GM18499 (cell line): Measurements from ENCODE around the gene PCIF1.
"Not testable (repeated sequence)": the region's sequence is repeated elsewhere in the genome, so short reads cannot be mapped to it uniquely, and the experiment has no call there.

ENCODE experiments used
- ATAC-seq: cut with Tn5 transposase; IDR thresholded peaks from one replicate; pipeline ENCODE4 v1.9.1; 2021; ENCODE audit warnings: moderate number of reproducible peaks; ENCODE audit not compliant: insufficient read depth, unreplicated experiment

PCIF1 gene

DNA sequence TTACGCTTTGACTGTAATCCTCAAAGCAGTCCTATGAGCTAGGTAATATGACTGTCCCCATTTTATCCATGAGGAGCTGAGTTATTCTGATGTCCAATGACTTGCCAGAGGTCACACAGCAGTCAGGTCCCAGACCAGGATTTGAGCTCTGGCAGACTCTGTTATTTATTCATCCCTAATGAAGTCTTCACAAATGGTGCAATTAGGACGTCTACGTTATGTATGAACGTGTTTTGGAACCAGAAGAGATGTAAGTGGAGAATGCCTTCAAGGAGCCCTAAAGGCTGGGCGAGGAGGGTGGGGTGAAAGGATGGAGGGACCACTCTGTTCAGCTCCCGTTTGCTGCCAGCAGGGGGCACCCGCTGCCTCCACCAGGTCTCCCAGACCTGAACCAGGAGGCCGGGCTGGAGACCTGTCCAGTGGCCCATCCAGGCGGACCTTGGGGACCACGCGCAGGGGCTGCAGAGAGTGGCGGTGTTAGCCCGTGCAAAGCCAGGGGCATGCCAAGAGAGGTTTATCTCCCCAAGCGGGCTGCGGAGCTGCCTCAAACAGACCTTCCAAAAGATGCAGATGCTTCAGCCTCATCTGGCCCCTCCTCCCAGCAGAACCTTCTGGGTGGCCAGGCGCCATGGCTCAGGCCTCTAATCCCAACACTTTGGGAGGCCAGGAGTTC, 52.8 kb downstream of the PCIF1 start:
- ATAC-seq = no peak

DNA sequence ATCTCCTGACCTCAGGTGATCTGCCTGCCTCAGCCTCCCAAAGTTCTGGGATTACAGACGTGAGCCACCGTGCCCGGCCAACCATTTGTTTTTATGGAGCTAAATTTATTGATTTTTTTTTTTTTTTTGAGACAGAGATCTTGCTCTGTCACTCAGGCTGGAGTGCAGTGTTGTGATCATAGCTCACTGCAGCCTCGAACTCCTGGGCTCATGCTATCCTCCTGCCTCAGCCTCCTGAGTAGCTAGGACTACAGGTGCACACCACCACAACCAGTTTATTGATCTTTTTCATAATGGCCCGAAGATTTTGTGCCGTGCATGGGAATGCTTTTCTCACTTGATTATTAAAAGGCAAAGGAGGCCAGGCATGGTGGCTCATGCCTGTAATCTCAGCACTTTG, 54.3 kb downstream of the PCIF1 start:
- not testable (repeated sequence) for ATAC-seq

DNA sequence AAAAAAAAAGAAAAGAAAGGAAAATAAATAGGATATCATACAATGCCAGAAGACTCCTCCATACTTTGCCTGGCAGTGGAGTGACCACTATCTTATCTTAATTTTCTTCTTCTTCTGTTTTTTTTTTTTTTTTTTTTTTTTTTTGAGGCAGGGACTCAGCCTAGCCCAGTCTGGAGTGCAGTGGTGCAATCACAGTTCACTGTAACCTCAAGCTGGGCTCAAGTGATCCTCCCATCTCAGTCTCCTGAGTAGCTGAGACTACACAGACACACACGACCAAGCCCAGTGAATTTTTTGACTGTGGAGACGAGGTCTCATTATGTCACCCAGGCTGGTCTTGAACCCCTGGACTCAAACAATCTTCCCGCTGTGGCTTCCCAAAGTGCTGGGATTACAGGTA, 57.1 kb downstream of the PCIF1 start:
- no peak for ATAC-seq

DNA sequence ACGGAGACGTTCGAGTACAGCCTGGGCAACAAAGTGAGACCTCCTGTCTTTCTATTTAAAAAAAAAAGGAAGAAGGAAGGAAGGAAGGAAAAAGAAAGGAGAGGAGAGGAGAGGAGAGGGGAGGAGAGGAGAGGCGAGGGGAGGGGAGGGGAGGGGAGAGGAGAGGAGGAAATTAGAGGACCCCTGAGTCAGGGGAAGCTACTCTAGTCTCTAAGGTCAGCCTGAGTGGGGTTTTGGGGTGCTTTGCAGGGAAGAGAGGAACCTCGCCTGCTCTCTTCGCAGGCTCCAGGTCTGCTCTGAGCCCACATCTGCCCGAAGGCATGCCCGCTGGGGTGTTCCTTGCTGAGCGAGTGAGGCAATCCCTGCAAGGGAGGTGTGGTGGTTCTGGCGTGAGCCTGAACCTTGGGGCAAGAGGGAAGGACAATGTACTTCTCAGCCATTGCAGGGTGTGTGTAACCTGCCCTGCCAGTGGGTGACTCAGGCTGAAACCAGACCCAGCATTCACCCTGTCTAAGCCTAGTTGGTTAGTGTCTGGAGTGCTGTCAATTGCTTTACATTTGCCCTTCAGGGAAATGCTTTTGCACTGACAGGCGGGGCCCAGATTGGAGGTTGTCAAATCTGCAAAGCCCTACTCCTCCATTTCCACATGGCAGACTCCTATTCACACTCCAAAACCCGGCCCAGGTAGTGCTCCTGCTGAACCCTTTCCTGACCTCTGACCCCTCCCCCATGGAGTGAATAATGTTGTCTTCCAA, 58.9 kb downstream of the PCIF1 start:
- ATAC-seq = no peak

DNA sequence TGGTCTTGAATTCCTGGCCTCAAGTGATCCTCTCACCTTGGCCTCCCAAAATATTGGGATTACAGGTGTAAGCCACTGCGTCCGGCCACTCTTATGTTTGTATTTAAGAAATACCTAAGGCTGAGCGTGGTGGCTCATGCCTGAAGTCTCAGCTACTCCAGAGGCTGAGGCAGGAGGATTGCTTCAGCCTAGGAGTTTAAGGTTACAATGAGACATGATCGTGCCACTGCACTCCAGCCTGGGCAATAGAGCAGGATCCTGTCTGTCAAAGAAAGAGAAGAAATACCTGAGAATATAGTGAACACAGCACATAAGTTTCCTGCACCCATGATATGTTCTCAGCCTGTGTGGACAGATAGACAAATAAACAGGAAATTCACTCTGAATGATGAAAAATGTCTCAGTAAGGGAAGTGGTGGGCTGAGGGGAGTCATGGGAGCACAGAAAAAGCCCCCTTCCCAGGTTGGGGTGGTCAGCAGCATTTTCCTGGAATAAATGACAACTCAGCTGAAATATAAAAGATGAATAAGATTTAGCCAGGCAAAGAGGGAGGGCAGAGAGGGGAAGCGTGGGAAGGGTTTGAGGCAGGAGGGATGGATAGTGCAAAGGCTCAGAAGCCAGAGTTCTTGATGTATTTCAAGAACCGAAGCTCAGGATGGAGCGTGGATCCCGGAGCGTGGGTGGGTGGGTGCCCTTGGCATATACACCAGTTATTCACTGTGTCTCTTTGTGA, 60.4 kb downstream of the PCIF1 start:
- ATAC-seq = no peak

DNA sequence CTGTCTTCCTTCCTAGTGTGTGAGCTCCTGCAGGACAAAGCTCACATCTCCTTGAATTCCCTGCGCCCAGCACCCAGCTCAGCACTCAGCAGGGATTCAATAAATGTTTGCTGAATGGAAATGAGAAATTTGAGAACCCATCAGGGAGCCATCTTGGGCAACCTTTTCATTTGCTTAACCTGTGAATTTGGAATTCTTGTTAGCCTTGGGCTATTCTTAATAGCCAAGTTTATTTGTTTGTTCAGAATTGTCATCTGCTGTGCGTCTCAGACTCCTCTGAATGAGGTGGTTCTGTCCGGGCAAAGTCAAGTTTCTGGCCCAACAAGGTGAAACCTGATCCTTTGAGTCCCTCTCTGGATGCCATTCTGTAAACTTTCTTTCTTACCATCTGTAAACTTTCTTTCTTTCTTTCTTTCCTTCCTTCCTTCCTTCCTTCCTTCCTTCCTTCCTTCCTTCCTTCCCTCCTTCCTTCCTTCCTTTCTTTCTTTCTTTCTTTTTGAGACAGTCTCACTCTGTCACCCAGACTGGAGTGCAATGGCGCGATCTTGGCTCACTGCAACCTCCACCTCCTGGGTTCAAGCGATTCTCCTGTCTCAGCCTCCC, 61.1 kb downstream of the PCIF1 start:
- ATAC-seq = not testable (repeated sequence)

DNA sequence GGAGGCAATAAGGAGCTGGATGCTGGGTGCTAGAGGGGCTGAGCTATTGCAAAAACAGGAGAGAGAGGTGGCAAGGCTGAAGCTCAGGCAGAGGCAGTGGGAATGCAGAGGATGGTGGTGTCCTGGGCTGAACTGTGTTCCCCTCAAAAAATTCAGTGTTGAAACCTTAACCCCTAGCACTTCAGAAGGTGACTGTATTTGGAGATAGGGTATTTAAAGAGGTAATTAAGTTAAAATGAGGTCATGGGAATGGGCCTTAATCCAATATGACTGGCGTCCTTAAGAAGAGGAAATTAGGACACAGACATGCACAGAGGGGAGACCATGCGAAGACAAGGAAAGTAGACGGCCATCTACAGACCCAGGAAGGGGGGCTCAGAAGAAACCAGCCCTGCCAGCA, 62.7 kb downstream of the PCIF1 start:
- ATAC-seq = no peak
